ENCODE measurements around the gene BRWD1.

GRCh38 chr21:39148975-39149374 lies 164.5 kb downstream of the BRWD1 start:
- TF ChIP-seq CTCF (conservative IDR thresholded peaks at IDR 0.05 in 1 of 2, IDR thresholded peaks at IDR 0.05 in 1 of 2; ENCODE audit: low read depth in 1 of 2, low read length in 2 of 2) (no peak), EZH2 (IDR thresholded peaks at IDR 0.05; ENCODE audit: low read length, missing control alignments) (no peak)

Data from fibroblast of lung (primary cell).